ENCODE results near the gene GUCA2B. TPM values are rescaled to one million over a fixed set of nuclear protein-coding genes. Genes with fewer than 3 reads are reported as not detected.
A peak's percentile ranks its signal among the peaks of the same experiment; 100 is the strongest.

The GUCA2B gene
- total RNA-seq, 2 experiments from 2014 or later, result not detected

- Mint-ChIP-seq H3K27ac (no peak overlapping the region), H3K9me3 (no peaks in the 10 kb centered on the region), H3K4me3 (no peak overlapping the region), H3K4me1 (ENCODE audit: low read depth) (peaks cover 7% of the 10 kb centered on the region), H3K27me3 (ENCODE audit: low read depth) (peaks cover 13% of the 10 kb centered on the region), H3K36me3 (ENCODE audit: low read depth) (no peaks in the 10 kb centered on the region)
- no peak for DNase-seq
- intact Hi-C loops (cut with micrococcal nuclease), result loop anchor here (5.0 kb wide), 2 partner anchors 333 to 432 kb away; no protein-coding TSS in a partner anchor
- CTCF ChIA-PET, result no interaction called here
These were observed 7.9 kb upstream of the GUCA2B start for GRCh38 chr1:42145389-42145716.

- Mint-ChIP-seq H3K27me3 (ENCODE audit: low read depth) (peaks cover 13% of the 10 kb centered on the region), H3K36me3 (ENCODE audit: low read depth) (no peaks in the 10 kb centered on the region), H3K9me3 (no peaks in the 10 kb centered on the region), H3K4me1 (ENCODE audit: low read depth) (peaks cover 7% of the 10 kb centered on the region), H3K27ac (no peak overlapping the region), H3K4me3 (no peak overlapping the region)
- CTCF ChIA-PET, result no interaction called here
- intact Hi-C loops (cut with micrococcal nuclease), result loop anchor here (2.0 to 5.0 kb wide), 4 partner anchors 27 to 585 kb away; no protein-coding TSS in a partner anchor
- DNase-seq, result no peak
These were observed 7.2 kb upstream of the GUCA2B start for GRCh38 chr1:42145764-42146625.

- no peak overlapping the region for H3K27ac Mint-ChIP-seq
- no peaks in the 10 kb centered on the region for H3K36me3 Mint-ChIP-seq (ENCODE audit: low read depth)
- peak; percentile 87 for DNase-seq
- H3K4me3 Mint-ChIP-seq, result no peak overlapping the region
- peaks cover 13% of the 10 kb centered on the region for H3K27me3 Mint-ChIP-seq (ENCODE audit: low read depth)
- peaks cover 7% of the 10 kb centered on the region for H3K4me1 Mint-ChIP-seq (ENCODE audit: low read depth)
- no peaks in the 10 kb centered on the region for H3K9me3 Mint-ChIP-seq
- CTCF ChIA-PET, result interaction anchor here (0.6 to 1.5 kb wide), 9 partner anchors 9 to 583 kb away, joined by 3 to 16 read pairs (median 3); no protein-coding TSS in a partner anchor
- intact Hi-C loops (cut with micrococcal nuclease), result loop anchor here (2.0 to 5.0 kb wide), 4 partner anchors 26 to 584 kb away; no protein-coding TSS in a partner anchor
These were observed 6.4 kb upstream of the GUCA2B start for GRCh38 chr1:42146626-42147320.

GRCh38 chr1:42148166-42148565 lies 5.0 kb upstream of the GUCA2B start:
- Mint-ChIP-seq H3K27me3 (ENCODE audit: low read depth) (peaks cover 11% of the 10 kb centered on the region), H3K36me3 (ENCODE audit: low read depth) (no peaks in the 10 kb centered on the region), H3K4me3 (no peak overlapping the region), H3K4me1 (ENCODE audit: low read depth) (peaks cover 5% of the 10 kb centered on the region), H3K27ac (no peak overlapping the region), H3K9me3 (no peaks in the 10 kb centered on the region)
- CTCF ChIA-PET, result interaction anchor here (1.0 to 1.5 kb wide), 4 partner anchors 8 to 25 kb away, joined by 3 to 16 read pairs (median 4); no protein-coding TSS in a partner anchor
- intact Hi-C loops (cut with micrococcal nuclease), result loop anchor here (5.0 kb wide), 2 partner anchors 336 to 429 kb away; no protein-coding TSS in a partner anchor
- no peak for DNase-seq

- H3K4me3 Mint-ChIP-seq, result no peak overlapping the region
- intact Hi-C loops (cut with micrococcal nuclease), result no loop called here
- H3K27me3 Mint-ChIP-seq (ENCODE audit: low read depth), result no peaks in the 10 kb centered on the region
- no peak overlapping the region for H3K27ac Mint-ChIP-seq
- no peak for DNase-seq
- H3K9me3 Mint-ChIP-seq, result no peaks in the 10 kb centered on the region
- CTCF ChIA-PET, result no interaction called here
- no peaks in the 10 kb centered on the region for H3K4me1 Mint-ChIP-seq (ENCODE audit: low read depth)
- no peaks in the 10 kb centered on the region for H3K36me3 Mint-ChIP-seq (ENCODE audit: low read depth)
These were observed 2.6 kb upstream of the GUCA2B start for GRCh38 chr1:42150651-42151050.

DNA sequence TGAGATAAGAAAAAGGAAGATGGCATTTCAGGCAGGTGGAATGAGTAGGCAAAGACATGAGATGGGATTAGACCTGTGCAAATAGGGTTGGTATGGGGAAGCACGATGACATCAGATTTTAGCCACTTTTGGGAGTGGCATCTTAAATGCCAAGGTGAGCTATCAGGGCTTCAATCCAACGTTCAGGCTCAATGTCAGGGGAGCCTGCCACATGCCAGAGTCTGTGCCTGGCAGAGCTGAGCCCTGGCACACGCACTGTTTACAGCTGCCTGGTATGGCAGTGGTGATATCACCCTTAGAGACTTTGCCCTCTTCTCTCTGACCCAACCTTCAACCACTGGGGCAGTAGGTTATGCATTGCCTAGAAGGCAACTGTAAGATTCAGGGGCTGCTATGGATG lies 1.1 kb upstream of the GUCA2B start:
- intact Hi-C loops (cut with micrococcal nuclease), result no loop called here
- CTCF ChIA-PET, result interaction anchor here (1.1 kb wide), 1 partner anchor 21 kb away, joined by 3 read pairs; no protein-coding TSS in a partner anchor

GRCh38 chr1:42153624-42154023 lies 414 bp downstream of the GUCA2B start:
- Mint-ChIP-seq H3K4me1 (ENCODE audit: low read depth) (peaks cover 7% of the 10 kb centered on the region), H3K27me3 (ENCODE audit: low read depth) (no peaks in the 10 kb centered on the region), H3K36me3 (ENCODE audit: low read depth) (no peaks in the 10 kb centered on the region), H3K27ac (no peak overlapping the region), H3K9me3 (no peaks in the 10 kb centered on the region), H3K4me3 (no peak overlapping the region)
- CTCF ChIA-PET, result interaction anchor here (1.8 kb wide), 1 partner anchor 21 kb away, joined by 4 read pairs; no protein-coding TSS in a partner anchor
- DNase-seq, result no peak
- intact Hi-C loops (cut with micrococcal nuclease), result no loop called here

More for the DNA sequence above, 1.1 kb upstream of the GUCA2B start:
- no peaks in the 10 kb centered on the region for H3K4me1 Mint-ChIP-seq (ENCODE audit: low read depth)
- H3K36me3 Mint-ChIP-seq (ENCODE audit: low read depth), result no peaks in the 10 kb centered on the region
- H3K27me3 Mint-ChIP-seq (ENCODE audit: low read depth), result no peaks in the 10 kb centered on the region
- H3K4me3 Mint-ChIP-seq, result no peak overlapping the region
- H3K9me3 Mint-ChIP-seq, result no peaks in the 10 kb centered on the region
- H3K27ac Mint-ChIP-seq, result no peak overlapping the region
- DNase-seq, result no peak

DNA sequence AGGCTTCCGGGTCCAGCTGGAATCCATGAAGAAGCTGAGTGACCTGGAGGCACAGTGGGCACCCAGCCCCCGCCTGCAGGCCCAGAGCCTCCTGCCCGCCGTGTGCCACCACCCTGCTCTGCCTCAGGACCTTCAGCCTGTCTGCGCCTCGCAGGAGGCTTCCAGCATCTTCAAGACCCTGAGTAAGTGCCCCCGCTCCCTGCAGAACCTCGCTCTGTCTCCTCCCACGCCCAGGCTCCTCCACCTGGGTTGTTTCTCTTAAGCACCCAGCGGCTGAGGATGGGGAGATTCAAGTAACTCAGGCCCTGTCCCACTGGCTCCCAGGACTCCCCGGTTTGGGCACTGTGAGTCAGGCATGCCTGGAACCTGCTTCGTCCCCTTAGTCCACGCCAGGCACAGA lies 1.5 kb downstream of the GUCA2B start:
- CTCF ChIA-PET, result interaction anchor here (1.8 kb wide), 1 partner anchor 20 kb away, joined by 4 read pairs; no protein-coding TSS in a partner anchor
- H3K4me3 Mint-ChIP-seq, result no peak overlapping the region
- intact Hi-C loops (cut with micrococcal nuclease), result no loop called here
- H3K36me3 Mint-ChIP-seq (ENCODE audit: low read depth), result no peaks in the 10 kb centered on the region
- no peak for DNase-seq
- no peak overlapping the region for H3K27ac Mint-ChIP-seq
- H3K27me3 Mint-ChIP-seq (ENCODE audit: low read depth), result no peaks in the 10 kb centered on the region
- H3K9me3 Mint-ChIP-seq, result no peaks in the 10 kb centered on the region
- H3K4me1 Mint-ChIP-seq (ENCODE audit: low read depth), result peaks cover 7% of the 10 kb centered on the region

- DNase-seq, result no peak
- Mint-ChIP-seq H3K4me3 (no peak overlapping the region), H3K9me3 (no peaks in the 10 kb centered on the region), H3K27me3 (ENCODE audit: low read depth) (no peaks in the 10 kb centered on the region), H3K36me3 (ENCODE audit: low read depth) (no peaks in the 10 kb centered on the region), H3K4me1 (ENCODE audit: low read depth) (peaks cover 7% of the 10 kb centered on the region), H3K27ac (no peak overlapping the region)
- intact Hi-C loops (cut with micrococcal nuclease), result no loop called here
- CTCF ChIA-PET, result interaction anchor here (1.1 to 1.8 kb wide), 4 partner anchors 8 to 19 kb away, joined by 4 to 6 read pairs (median 4); no protein-coding TSS in a partner anchor
These were observed 2.2 kb downstream of the GUCA2B start for GRCh38 chr1:42155362-42155761.

DNA sequence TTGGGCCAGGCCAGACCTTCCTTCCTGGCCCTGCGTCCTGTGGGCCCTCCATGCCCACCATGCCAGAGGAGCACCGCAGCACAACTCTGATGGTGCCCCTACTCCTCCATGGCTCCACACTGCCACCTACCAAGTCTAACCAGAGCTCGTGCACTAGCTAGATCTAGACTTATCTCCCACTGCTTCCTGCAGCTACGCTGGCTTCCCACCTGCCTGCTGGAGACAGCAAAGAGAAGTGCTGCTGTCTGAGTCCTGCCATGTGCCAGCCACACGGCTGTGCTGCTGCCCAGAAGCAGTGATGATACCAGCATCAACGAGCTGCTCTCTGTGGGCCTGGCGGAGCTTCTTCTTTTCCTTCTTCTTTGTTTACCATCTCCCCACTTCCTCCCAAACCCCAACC lies 4.5 kb downstream of the GUCA2B start:
- intact Hi-C loops (cut with micrococcal nuclease), result no loop called here
- H3K9me3 Mint-ChIP-seq, result peaks cover 12% of the 10 kb centered on the region
- peak; percentile 38 for DNase-seq
- H3K4me3 Mint-ChIP-seq, result no peak overlapping the region
- H3K27ac Mint-ChIP-seq, result no peak overlapping the region
- H3K4me1 Mint-ChIP-seq (ENCODE audit: low read depth), result peaks cover 7% of the 10 kb centered on the region
- no peaks in the 10 kb centered on the region for H3K27me3 Mint-ChIP-seq (ENCODE audit: low read depth)
- H3K36me3 Mint-ChIP-seq (ENCODE audit: low read depth), result no peaks in the 10 kb centered on the region
- CTCF ChIA-PET, result interaction anchor here (0.5 to 4.7 kb wide), 5 partner anchors 10 to 643 kb away, joined by 3 to 23 read pairs (median 4); no protein-coding TSS in a partner anchor

DNA sequence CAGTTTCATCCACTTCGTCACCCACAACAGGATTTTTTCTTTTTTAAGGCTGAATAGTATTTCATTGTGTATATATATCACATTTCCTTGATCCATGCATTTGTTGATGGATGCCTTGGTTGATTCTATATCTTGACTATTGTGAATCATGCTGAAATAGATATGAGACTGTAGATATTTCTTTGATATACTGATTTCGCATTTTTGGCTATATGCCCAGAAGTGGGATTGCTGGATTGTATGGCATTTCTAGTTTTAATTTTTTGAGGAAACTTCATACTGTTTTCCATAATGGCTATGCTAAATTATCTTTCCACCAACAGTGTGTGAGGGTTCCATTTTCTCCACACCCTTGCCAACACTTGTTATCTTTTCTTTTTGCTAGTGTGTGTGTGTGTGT lies 5.0 kb downstream of the GUCA2B start:
- H3K4me3 Mint-ChIP-seq, result no peak overlapping the region
- no peak overlapping the region for H3K27ac Mint-ChIP-seq
- peaks cover 7% of the 10 kb centered on the region for H3K4me1 Mint-ChIP-seq (ENCODE audit: low read depth)
- intact Hi-C loops (cut with micrococcal nuclease), result no loop called here
- CTCF ChIA-PET, result interaction anchor here (0.5 to 4.7 kb wide), 5 partner anchors 11 to 643 kb away, joined by 3 to 23 read pairs (median 4); no protein-coding TSS in a partner anchor
- no peaks in the 10 kb centered on the region for H3K36me3 Mint-ChIP-seq (ENCODE audit: low read depth)
- H3K9me3 Mint-ChIP-seq, result peaks cover 12% of the 10 kb centered on the region
- no peak for DNase-seq
- no peaks in the 10 kb centered on the region for H3K27me3 Mint-ChIP-seq (ENCODE audit: low read depth)

DNA sequence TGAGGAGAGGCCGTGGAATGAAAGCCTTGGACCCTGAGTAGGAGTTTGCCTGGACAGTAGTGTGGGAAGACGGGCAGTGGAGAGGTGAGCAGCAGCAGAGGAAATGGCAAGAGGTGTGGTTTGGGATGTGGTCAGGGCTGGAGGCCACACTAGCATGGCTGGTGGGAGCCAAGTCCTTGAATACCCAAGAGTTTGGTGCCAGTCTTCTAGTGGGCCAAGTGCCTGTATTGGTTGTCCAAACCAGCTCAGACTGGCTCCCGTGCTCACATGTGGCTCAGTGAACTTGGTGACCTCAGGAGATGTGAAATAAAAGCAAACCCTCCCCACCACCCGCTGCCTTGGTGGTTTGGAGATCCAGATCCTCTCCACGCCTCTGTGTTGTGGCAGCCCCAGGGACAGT lies 9.0 kb downstream of the GUCA2B start:
- no peak for DNase-seq
- H3K27me3 Mint-ChIP-seq (ENCODE audit: low read depth), result no peaks in the 10 kb centered on the region
- peaks cover 7% of the 10 kb centered on the region for H3K4me1 Mint-ChIP-seq (ENCODE audit: low read depth)
- H3K9me3 Mint-ChIP-seq, result peaks cover 12% of the 10 kb centered on the region
- H3K27ac Mint-ChIP-seq, result no peak overlapping the region
- intact Hi-C loops (cut with micrococcal nuclease), result no loop called here
- no peak overlapping the region for H3K4me3 Mint-ChIP-seq
- CTCF ChIA-PET, result no interaction called here
- H3K36me3 Mint-ChIP-seq (ENCODE audit: low read depth), result no peaks in the 10 kb centered on the region
